ENCODE results near the gene FOXL1. TPM values are rescaled to one million over a fixed set of nuclear protein-coding genes. Genes with fewer than 3 reads are reported as not detected.

FOXL1 gene
- total RNA-seq, 2 donors from 2014 or later, result 0.37 TPM; not detected in 1

DNA sequence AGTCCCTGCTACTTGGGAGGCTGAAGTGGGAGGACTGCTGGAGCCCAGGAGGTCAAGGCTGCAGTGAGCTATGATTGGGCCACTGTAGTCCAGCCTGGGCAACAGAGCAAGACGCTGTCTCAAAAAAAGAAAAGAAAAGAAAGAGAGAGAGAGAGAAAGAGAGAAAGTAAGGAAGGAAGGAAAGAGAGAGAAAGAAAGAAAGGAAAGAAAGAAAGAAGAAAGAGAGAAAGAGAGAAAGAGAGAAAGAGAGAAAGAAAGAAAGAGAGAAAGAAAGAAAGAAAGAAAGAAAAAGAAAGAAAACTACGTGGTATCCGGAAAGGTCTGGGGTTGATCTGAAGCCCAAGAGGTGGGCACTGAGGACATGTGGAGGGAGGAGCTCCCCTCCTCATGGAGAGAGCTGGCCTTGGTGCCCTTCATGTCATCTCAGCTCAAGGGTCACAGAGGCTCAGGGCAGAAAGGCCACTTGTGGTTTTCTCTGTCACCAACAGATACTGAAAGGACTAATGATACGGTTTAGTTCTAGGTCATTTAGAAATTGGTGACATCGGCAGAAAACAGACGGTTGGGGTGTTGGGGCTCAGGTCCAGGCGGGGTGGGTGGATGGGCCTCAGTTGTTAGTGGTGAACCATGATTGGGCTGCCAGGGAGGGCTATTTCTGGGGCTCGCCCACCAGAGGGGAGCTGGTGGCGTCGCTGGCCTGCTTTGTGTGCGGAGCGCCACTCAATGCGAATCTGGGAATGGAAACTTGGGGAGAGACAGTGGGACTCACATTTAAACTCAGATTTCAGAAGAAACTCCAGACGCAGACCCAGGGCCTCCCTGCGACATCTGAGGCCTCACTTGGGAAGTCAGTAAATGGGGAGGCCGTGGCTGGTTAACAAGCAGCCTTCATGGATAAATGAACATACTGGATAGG is 44.6 kb downstream of the FOXL1 start:
- Histone ChIP-seq H3K4me1 (ENCODE audit: control insufficient read depth, insufficient read depth, low read length) (no peaks in the 10 kb centered on the region), H3K9me3 (ENCODE audit: control insufficient read depth, low read length) (no peaks in the 10 kb centered on the region), H3K27me3 (ENCODE audit: control insufficient read depth, insufficient read depth, low read length, poor library complexity, severe bottlenecking) (no peaks in the 10 kb centered on the region), H3K4me3 (ENCODE audit: low read length) (no peak overlapping the region), H3K9ac (ENCODE audit: extremely low read depth, low read length, poor library complexity, severe bottlenecking) (no peak overlapping the region), H3K36me3 (ENCODE audit: control insufficient read depth, insufficient read depth, low read length) (no peaks in the 10 kb centered on the region), H3K27ac (ENCODE audit: low read depth, low read length) (no peak overlapping the region)
- TF ChIP-seq, protein P1, sequence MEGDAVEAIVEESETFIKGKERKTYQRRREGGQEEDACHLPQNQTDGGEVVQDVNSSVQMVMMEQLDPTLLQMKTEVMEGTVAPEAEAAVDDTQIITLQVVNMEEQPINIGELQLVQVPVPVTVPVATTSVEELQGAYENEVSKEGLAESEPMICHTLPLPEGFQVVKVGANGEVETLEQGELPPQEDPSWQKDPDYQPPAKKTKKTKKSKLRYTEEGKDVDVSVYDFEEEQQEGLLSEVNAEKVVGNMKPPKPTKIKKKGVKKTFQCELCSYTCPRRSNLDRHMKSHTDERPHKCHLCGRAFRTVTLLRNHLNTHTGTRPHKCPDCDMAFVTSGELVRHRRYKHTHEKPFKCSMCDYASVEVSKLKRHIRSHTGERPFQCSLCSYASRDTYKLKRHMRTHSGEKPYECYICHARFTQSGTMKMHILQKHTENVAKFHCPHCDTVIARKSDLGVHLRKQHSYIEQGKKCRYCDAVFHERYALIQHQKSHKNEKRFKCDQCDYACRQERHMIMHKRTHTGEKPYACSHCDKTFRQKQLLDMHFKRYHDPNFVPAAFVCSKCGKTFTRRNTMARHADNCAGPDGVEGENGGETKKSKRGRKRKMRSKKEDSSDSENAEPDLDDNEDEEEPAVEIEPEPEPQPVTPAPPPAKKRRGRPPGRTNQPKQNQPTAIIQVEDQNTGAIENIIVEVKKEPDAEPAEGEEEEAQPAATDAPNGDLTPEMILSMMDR (conservative IDR thresholded peaks at IDR 0.05), result no peak
- Mint-ChIP-seq H3K4me3 (no peak overlapping the region), H3K27me3 (ENCODE audit: insufficient read depth) (no peaks in the 10 kb centered on the region), H3K27ac (no peak overlapping the region), H3K4me1 (peaks cover 3% of the 10 kb centered on the region), H3K36me3 (ENCODE audit: low read depth) (no peaks in the 10 kb centered on the region), H3K9me3 (no peaks in the 10 kb centered on the region)
- WGBS, 2 experiments (ENCODE audit: insufficient coverage in 1 of 2, insufficient read length in 1 of 2), result 93 to 94% methylated on average over 11 to 16 of the region's 16 CpGs
- no peak for DNase-seq

GRCh38 chr16:86625029-86625428 is 46.7 kb downstream of the FOXL1 start:
- TF ChIP-seq, protein P1 (conservative IDR thresholded peaks at IDR 0.05), result no peak
- no peaks in the 10 kb centered on the region for H3K4me1 Mint-ChIP-seq
- H3K27ac ChIP-seq (ENCODE audit: low read depth, low read length), result no peak overlapping the region
- WGBS, 2 experiments (ENCODE audit: insufficient coverage in 1 of 2, insufficient read length in 1 of 2), result 93% methylated on average over 17 of the region's 17 CpGs
- peaks cover 2% of the 10 kb centered on the region for H3K27me3 Mint-ChIP-seq (ENCODE audit: insufficient read depth)
- H3K27me3 ChIP-seq (ENCODE audit: control insufficient read depth, insufficient read depth, low read length, poor library complexity, severe bottlenecking), result no peaks in the 10 kb centered on the region
- no peak for DNase-seq
- H3K27ac Mint-ChIP-seq, result no peak overlapping the region
- H3K9me3 ChIP-seq (ENCODE audit: control insufficient read depth, low read length), result no peaks in the 10 kb centered on the region
- H3K4me1 ChIP-seq (ENCODE audit: control insufficient read depth, insufficient read depth, low read length), result no peaks in the 10 kb centered on the region
- no peaks in the 10 kb centered on the region for H3K36me3 ChIP-seq (ENCODE audit: control insufficient read depth, insufficient read depth, low read length)
- no peaks in the 10 kb centered on the region for H3K36me3 Mint-ChIP-seq (ENCODE audit: low read depth)
- no peak overlapping the region for H3K4me3 Mint-ChIP-seq
- H3K4me3 ChIP-seq (ENCODE audit: low read length), result no peak overlapping the region
- no peak overlapping the region for H3K9ac ChIP-seq (ENCODE audit: extremely low read depth, low read length, poor library complexity, severe bottlenecking)
- no peaks in the 10 kb centered on the region for H3K9me3 Mint-ChIP-seq

DNA sequence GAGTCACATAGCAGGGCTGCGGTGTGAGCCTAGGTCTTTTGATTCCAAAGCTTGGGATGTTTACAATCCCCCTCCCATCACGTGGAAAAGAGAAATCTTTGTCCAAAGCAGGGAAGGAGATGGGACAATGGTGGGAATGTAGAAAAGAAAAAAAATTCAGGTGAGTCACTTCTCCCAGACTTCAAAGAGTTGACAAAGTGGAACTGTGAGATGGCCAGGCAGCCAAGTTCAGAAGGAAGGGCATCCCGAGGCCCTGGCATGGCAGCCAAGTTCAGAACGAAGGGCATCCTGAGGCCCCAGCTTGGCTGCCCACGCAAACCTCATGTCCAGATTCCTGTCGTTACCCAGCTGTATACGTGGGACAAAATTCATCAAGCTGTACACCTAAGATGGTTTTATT is 47.5 kb downstream of the FOXL1 start:
- TF ChIP-seq, protein P1 (conservative IDR thresholded peaks at IDR 0.05), result no peak
- no peak for DNase-seq
- H3K9ac ChIP-seq (ENCODE audit: extremely low read depth, low read length, poor library complexity, severe bottlenecking), result no peak overlapping the region
- no peaks in the 10 kb centered on the region for H3K36me3 ChIP-seq (ENCODE audit: control insufficient read depth, insufficient read depth, low read length)
- H3K9me3 ChIP-seq (ENCODE audit: control insufficient read depth, low read length), result no peaks in the 10 kb centered on the region
- H3K4me1 Mint-ChIP-seq, result no peaks in the 10 kb centered on the region
- H3K27me3 ChIP-seq (ENCODE audit: control insufficient read depth, insufficient read depth, low read length, poor library complexity, severe bottlenecking), result no peaks in the 10 kb centered on the region
- peaks cover 4% of the 10 kb centered on the region for H3K27me3 Mint-ChIP-seq (ENCODE audit: insufficient read depth)
- H3K4me3 Mint-ChIP-seq, result no peak overlapping the region
- no peaks in the 10 kb centered on the region for H3K36me3 Mint-ChIP-seq (ENCODE audit: low read depth)
- H3K27ac Mint-ChIP-seq, result no peak overlapping the region
- 94 to 95% methylated on average over 5 to 7 of the region's 7 CpGs for WGBS, 2 experiments (ENCODE audit: insufficient coverage in 1 of 2, insufficient read length in 1 of 2)
- no peak overlapping the region for H3K4me3 ChIP-seq (ENCODE audit: low read length)
- no peak overlapping the region for H3K27ac ChIP-seq (ENCODE audit: low read depth, low read length)
- H3K9me3 Mint-ChIP-seq, result no peaks in the 10 kb centered on the region
- no peaks in the 10 kb centered on the region for H3K4me1 ChIP-seq (ENCODE audit: control insufficient read depth, insufficient read depth, low read length)

Data from endodermal cell (in vitro differentiated cells).